Nephron (organoid): ENCODE results near the gene SPTBN2.

Experiments used
- H3K27ac Mint-ChIP-seq, 3 experiments: 2 replicates each; pipeline ENCODE4 v1.8.0; 2020; ENCODE audit warnings: mixed read lengths in 3 of 3, mild to moderate bottlenecking in 2 of 3, moderate library complexity in 1 of 3
- H3K27me3 Mint-ChIP-seq: 2 replicates; pipeline ENCODE4 v1.8.0; 2021; ENCODE audit warnings: low read depth, mild to moderate bottlenecking, moderate library complexity, mixed read lengths
- H3K36me3 Mint-ChIP-seq: 2 replicates; pipeline ENCODE4 v1.8.0; 2020; ENCODE audit warnings: low read depth, mixed read lengths
- H3K4me1 Mint-ChIP-seq: 2 replicates; pipeline ENCODE4 v1.8.0; 2020; ENCODE audit warnings: mixed read lengths
- H3K4me3 Mint-ChIP-seq, 3 experiments: 2 replicates each; pipeline ENCODE4 v1.8.0; 2020; ENCODE audit warnings: mild to moderate bottlenecking in 3 of 3, mixed read lengths in 3 of 3, moderate library complexity in 2 of 3
- H3K9me3 Mint-ChIP-seq: 2 replicates; pipeline ENCODE4 v1.8.0; 2020; ENCODE audit warnings: mixed read lengths
- TF ChIP-seq, protein P1 (sequence below), 3 experiments: fragments of 200-600 bp; sonication (generic); IDR thresholded peaks; one replicate each; pipeline ENCODE4 v1.5.0; 2021; ENCODE audit warnings: antibody characterized with exemption in 3 of 3; ENCODE audit not compliant: unreplicated experiment in 3 of 3

SPTBN2 gene

DNA sequence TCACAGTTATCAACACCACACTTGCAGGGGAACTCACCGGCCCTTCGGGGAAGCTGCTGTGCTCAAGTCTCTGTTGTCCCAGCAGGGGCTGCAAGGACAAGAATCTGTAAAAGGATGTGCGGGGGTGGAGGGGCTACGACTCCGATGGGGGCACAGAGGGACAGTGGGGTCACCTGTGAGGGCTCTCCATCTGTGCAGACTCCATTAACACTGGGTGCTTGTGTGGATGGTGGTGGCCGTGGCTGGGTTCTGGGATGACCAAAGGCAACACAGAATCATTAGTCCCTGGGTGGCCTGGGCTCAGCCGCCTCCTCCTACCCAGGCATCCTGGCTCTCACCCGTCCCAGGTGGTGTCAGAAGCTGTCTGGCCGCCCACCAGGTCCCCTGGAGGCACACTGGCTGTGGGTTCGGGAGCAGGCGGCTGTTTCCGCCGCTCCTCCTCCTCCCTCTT is 41.2 kb downstream of the SPTBN2 start:
- Mint-ChIP-seq H3K27me3 (peaks cover 3% of the 10 kb centered on the region), H3K4me1 (peaks cover 5% of the 10 kb centered on the region), H3K4me3 (no peak overlapping the region), H3K36me3 (peaks cover 20% of the 10 kb centered on the region), H3K9me3 (no peaks in the 10 kb centered on the region), H3K27ac (no peak overlapping the region)
- TF ChIP-seq, protein P1, sequence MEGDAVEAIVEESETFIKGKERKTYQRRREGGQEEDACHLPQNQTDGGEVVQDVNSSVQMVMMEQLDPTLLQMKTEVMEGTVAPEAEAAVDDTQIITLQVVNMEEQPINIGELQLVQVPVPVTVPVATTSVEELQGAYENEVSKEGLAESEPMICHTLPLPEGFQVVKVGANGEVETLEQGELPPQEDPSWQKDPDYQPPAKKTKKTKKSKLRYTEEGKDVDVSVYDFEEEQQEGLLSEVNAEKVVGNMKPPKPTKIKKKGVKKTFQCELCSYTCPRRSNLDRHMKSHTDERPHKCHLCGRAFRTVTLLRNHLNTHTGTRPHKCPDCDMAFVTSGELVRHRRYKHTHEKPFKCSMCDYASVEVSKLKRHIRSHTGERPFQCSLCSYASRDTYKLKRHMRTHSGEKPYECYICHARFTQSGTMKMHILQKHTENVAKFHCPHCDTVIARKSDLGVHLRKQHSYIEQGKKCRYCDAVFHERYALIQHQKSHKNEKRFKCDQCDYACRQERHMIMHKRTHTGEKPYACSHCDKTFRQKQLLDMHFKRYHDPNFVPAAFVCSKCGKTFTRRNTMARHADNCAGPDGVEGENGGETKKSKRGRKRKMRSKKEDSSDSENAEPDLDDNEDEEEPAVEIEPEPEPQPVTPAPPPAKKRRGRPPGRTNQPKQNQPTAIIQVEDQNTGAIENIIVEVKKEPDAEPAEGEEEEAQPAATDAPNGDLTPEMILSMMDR (IDR thresholded peaks at IDR 0.05; ENCODE audit: unreplicated experiment in 3 of 3) = no peak

DNA sequence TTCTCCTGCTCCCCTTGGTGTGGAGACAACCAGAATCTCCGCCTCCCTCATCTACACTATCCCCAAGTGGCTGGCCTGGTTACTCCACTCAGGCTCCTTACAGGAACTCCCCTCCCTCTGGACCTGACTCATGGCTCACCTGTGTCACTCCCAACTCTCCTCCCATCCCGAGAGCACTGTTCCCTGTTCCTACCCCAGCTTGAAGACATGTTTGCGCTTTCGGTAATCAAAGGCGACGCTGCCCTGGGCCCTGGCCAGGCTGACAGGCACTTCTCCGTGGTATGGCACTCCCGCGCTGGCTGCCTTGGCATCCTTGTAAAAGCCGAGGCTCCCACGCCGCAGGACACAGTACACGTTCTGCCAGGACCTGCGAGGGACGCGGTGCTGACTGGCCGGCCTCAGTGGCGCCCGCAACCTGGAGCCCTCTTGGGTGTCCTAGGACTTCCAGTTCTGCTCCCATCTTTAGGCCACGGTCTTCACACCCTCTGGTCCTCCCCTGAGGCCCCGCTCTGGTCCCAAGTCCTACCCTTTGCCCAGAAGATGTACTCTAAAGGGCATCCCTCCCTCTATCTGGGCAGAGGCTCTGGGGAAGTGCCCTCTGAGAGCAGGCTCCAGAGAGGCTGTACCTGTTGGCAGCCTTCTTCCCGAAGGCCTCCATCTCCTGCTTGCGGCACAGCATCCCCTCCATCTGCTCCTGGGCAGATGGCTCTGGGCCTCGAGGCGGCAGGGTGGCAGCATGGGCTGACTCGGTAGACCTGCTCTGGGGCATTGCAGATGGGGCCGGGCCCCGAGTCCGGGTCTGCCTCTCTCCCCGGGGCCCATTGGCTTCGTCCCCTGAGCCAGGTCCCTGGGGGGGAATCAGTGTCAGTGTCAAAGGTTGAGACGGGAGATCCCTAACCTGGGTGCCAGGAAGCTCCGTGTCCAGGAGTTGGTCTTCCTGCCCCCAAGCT is 41.9 kb downstream of the SPTBN2 start:
- no peak overlapping the region for H3K27ac Mint-ChIP-seq
- H3K9me3 Mint-ChIP-seq = no peaks in the 10 kb centered on the region
- TF ChIP-seq, protein P1 (IDR thresholded peaks at IDR 0.05; ENCODE audit: unreplicated experiment in 3 of 3) = no peak
- peaks cover 3% of the 10 kb centered on the region for H3K27me3 Mint-ChIP-seq
- H3K36me3 Mint-ChIP-seq = peaks cover 20% of the 10 kb centered on the region
- no peak overlapping the region for H3K4me3 Mint-ChIP-seq
- H3K4me1 Mint-ChIP-seq = peaks cover 5% of the 10 kb centered on the region

DNA sequence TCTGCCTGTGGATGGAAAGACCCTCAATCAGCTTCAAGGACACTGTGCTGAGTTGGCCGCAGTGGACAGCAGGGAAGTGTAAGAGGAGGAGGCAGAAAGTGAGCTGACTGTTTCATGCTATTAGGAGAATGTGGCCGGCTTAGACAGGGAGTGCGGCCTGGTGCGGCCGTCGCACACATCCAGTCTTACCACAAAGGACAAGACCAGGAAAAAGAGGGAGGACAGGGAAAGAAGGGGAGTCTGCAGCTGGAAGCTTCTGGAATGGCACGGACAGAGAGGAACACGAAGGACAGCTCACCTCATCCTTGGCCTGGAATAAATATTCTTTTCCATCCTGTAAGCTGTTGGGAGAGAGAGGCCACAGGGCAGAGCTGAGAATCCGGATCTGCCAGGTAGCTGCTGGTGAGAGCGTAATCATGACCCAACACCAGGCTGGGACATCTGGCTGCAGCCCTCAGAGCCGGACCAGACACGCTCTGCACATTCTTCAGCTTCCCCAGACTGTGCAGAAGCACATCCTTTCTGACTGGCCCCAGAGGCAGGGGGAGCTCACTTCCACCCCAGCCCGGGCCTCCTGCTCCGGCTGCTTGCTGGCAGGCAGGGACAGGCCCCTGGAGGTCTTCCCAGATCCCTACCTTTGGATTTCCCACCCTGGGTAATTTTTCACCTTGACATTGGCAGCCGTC is 42.8 kb downstream of the SPTBN2 start:
- Mint-ChIP-seq H3K27ac (no peak overlapping the region), H3K9me3 (no peaks in the 10 kb centered on the region), H3K4me1 (peaks cover 5% of the 10 kb centered on the region), H3K36me3 (peaks cover 20% of the 10 kb centered on the region), H3K27me3 (peaks cover 3% of the 10 kb centered on the region), H3K4me3 (no peak overlapping the region)
- TF ChIP-seq, protein P1 (IDR thresholded peaks at IDR 0.05; ENCODE audit: unreplicated experiment in 3 of 3) = no peak

- H3K36me3 Mint-ChIP-seq = peaks cover 20% of the 10 kb centered on the region
- peaks cover 5% of the 10 kb centered on the region for H3K4me1 Mint-ChIP-seq
- no peaks in the 10 kb centered on the region for H3K9me3 Mint-ChIP-seq
- peaks cover 3% of the 10 kb centered on the region for H3K27me3 Mint-ChIP-seq
- TF ChIP-seq, protein P1 (IDR thresholded peaks at IDR 0.05; ENCODE audit: unreplicated experiment in 3 of 3) = no peak
- no peak overlapping the region for H3K4me3 Mint-ChIP-seq
- no peak overlapping the region for H3K27ac Mint-ChIP-seq
Observed at GRCh38 chr11:66685276-66686099, 43.5 kb downstream of the SPTBN2 start.

- H3K36me3 Mint-ChIP-seq = peaks cover 20% of the 10 kb centered on the region
- H3K4me1 Mint-ChIP-seq = peaks cover 5% of the 10 kb centered on the region
- no peak overlapping the region for H3K27ac Mint-ChIP-seq
- no peak overlapping the region for H3K4me3 Mint-ChIP-seq
- TF ChIP-seq, protein P1 (IDR thresholded peaks at IDR 0.05; ENCODE audit: unreplicated experiment in 3 of 3) = no peak
- peaks cover 3% of the 10 kb centered on the region for H3K27me3 Mint-ChIP-seq
- H3K9me3 Mint-ChIP-seq = no peaks in the 10 kb centered on the region
Observed at GRCh38 chr11:66684635-66685034, 44.4 kb downstream of the SPTBN2 start.
